NCI-H446 treated with DMSO at 0.1 percent for 48 hours (cell line): Measurements from ENCODE around the gene SLX1A.
"Not testable (repeated sequence)": the region's sequence is repeated elsewhere in the genome, so short reads cannot be mapped to it uniquely, and the experiment has no call there.

ENCODE experiments used
- DNase-seq: peaks from one replicate; lab custom pipeline; 2025; lab: John Stamatoyannopoulos, UW

SLX1A gene

DNA sequence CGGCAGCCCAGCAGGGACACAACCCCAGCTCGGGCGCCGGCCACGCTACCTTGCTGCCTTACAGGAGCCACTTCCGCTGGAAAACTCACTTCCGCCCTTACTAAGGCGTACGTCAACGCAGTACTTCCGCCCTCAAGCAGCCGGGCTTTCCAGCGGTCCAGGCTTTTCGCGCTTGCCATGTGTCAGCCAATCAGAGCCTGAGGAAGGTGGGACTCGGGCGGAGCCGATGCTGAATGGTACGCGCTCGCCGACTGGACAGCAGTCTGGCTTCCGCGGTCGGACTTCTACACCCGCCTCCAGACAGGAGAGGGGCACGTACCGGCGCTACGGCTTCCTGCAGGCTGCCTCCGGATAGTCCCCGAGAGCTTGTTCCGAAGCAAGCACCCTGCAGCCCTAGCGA is at the start of gene SLX1A, which contains the start of gene BOLA2B:
SLX1A (plus strand) TSS at position 261 of the 400 bp plus-strand sequence. CDS start 210 bp downstream, outside the sequence.
BOLA2B (minus strand) TSS at position 52 of the 400 bp plus-strand sequence. CDS start 71 bp downstream, outside the sequence.
- not testable (repeated sequence) for DNase-seq

DNA sequence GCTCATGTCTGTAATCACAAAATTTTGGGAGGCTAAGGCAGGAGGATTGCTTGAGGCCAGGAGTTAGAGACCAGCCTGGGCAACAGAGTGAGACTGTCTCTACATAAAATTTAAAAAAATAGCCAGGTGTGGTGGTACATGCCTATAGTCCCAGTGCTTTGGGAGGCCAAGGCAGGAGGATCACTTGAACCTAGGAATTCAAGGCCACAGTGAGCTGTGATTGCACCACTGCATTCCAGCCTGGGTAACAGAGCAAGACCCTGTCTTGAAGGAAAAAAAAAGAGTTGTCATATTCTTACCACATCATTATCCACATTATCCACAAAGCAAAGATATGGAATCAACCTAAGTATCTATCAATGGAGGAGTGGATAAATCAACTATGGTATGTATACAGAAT is 49.7 kb upstream of the SLX1A start:
- no peak for DNase-seq

DNA sequence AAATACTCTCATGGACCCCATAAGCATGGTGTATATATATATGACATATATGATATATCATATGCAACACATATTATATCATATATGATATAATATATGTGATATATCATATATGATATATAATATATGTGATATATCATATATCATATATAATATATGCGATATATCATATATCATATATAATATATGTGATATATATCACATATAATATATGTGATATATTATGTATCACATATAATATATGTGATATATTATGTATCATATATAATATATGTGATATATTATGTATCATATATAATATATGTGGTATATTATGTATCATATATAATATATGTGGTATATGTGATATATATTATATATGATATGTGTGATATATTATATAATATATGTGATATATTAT is 48.8 kb upstream of the SLX1A start:
- no peak for DNase-seq

DNA sequence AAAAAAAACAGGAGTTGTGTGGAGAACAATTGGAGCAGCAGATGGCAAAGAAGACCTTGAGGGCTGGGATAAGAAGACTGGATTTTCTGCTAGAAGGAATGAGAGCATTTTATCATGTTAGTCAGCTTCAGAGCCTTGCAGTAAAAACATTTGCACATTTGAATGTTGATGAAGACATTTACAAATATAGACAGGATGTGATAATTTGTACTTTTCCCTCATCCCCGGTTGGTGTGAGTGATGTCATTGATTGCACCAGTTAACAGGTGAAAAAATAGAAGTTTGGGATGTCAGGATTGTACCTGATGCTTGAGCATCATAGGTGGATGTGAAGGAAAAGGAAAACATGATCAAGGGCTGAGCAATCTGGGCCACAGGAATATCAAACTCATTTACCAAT is 48.0 kb upstream of the SLX1A start:
- no peak for DNase-seq

DNA sequence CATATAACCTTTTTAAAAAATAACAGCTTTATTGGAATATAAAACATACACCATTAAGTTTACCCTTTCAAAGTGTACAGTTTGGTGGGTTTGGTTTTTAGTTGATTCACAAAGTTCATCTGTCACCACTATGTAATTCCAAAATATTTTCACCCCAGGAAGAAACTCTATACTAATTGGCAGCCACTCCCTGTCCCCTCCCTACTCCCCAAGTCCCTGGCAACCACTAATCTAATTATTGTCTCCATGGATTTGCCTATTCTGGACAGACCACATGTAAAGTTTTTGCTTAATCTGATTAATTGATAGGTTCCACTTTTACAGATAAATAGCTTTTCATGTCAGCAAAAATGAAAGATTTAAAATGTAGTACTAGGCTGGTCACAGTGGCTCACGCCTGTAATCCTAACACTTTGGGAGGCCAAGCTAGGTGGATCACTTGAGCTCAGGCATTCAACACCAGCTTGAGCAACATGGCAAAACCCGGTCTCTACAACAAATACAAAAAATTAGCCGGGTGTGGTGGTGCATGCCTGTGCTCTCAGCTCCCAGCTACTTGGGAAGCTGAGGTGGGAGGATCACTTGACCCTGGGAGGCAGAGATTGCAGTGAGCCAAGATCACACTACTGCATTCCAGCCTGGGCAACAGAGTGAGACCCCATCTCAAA is 45.7 kb upstream of the SLX1A start:
- no peak for DNase-seq

DNA sequence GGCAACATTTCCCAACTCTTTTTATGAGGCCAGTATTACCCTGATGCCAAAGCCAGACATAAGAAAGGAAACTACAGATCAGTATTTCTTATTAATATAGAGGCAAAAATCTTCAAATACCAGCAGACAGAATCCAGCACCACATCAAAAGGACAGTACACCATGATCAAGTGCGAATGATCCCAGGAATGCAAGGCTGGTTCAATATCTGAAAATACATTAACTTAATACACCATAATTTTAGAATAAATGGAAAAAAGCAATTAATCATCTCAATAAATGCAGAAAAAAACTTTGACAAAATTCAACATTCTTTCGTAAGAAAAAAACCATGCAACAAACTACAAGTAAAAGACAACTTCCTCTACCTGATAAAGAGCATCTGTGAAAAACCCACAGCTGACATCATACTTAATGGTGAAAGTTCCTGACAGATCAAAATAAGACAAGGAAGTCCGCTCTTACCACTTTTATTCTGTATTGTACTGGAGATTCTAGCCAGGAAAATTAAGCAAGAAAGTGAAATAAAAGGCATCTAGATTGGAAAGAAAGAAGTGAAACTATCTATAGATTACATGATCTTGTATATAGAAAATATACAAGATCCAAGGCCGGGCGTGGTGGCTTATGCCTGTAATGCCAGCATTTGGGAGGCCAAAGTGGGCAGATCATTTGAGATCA is 44.3 kb upstream of the SLX1A start:
- DNase-seq, result no peak

DNA sequence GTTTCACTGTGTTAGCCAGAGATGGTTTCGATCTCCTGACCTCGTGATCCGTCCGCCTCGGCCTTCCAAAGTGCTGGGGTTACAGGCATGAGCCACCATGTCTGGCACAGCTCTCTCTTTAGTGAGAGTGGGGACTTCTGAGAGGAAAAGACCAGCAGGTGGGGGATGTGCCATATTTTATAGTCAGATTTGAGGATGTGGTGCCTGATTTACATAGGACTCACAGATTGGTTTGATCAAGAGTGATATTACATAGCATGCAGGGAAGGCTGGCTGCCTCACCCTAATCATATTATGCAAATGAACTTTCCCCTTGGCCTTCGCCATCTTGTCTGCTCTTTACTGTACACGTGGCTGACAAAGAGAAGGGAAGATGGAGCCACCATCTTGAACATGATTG is 42.6 kb upstream of the SLX1A start:
- DNase-seq, result no peak

DNA sequence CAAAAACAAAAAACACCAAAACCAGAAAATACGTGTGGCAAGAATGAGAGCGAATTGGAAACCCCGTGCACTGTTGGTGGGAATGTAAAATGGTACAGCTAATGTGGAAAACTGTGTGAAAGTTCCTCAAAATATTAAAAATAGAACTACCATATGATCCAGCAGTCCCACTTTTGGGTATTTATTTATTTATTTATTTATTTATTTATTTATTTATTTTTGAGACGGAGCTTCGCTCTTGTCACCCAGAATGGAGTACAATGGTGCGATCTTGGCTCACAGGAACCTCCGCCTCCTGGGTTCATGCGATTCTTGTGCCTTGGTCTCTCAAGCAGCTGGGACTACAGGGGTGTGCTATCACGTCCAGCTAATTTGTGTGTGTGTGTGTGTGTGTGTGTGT is 41.2 kb upstream of the SLX1A start:
- no peak for DNase-seq

DNA sequence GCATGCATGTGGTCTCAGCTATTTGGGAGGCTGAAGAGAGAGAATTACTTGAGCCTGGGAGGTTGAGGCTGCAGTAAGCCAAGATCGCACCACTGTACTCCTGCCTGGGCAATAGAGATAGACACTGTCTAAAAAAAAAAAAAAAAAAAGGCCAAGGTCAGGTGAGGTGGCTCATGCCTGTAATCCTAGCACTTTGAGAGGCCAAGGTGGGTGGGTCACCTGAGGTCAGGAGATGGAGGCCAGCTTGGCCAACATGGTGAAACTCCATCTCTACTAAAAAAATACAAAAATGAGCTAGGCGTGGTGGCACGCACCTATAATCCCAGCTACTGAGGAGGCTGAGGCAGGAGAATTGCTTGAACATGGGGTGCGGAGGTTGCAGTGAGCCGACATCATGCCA is 38.5 kb upstream of the SLX1A start:
- no peak for DNase-seq

DNA sequence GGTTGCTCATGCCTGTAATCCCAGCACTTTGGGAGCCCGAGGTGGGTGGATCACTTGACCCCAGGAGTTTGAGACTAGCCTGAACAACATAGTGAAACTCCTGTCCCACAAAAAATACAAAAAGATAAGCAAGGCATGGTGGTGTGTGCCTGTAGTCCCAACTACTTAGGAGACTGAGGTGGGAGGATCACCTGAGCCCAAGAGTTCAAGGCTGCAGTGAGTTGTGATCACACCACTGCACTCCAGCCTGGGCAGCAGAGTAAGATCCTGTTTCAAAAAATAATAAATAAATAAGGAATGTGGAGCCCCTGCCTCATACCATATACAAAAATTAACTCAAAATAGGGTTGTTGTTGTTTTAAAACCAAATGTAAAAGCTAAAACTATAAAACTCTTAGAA is 36.5 kb upstream of the SLX1A start:
- DNase-seq, result no peak

DNA sequence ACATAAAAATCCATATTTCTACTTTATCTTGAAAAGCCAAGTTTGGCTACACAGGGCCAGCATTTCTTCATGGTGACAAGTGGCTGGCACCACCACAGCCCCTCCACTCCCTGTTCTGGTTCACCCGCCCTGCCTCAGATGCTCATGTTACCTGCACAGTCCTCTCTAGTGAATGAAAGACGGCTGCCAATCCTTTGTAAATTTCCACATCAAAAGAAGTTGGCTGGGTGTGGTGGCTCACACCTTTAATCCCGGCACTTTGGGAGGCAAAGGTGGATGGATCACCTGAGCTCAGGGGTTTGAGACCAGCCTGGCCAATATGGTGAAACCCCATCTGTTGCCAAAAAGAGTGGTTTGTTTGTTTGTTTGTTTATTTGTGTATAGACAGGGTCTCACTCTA is 30.1 kb upstream of the SLX1A start:
- DNase-seq, result no peak

DNA sequence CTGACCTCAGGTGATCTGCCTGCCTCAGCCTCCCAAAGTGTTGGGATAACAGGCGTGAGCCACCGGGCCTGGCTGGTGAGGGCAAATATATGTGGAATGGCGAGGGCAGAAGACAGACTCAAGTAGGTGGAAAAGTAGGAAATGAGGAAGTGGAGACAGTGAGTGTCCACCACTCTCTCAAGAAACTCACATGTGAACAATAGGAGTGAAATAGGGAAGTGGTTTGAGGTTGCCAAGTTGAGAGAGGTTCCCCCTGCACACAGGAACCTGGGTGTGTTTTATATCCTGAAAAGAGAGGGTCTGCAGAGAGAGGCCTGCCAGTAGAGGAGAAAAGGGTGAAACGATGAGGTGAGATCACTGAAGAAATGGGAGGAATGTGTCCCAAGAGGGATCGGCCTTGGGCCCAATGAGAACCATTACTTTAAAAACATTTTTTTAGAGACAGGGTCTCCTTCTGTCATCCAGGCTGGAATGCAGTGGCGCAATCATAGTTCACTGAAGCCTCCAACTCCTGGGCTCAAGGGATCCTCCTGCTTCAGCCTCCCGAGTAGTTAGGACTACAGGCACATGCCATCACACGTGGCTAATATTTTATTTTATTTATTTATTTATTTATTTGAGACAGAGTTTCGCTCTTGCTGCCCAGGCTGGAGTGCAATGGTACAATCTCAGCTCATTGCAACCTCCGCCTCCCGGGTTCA is 27.3 kb upstream of the SLX1A start:
- no peak for DNase-seq

DNA sequence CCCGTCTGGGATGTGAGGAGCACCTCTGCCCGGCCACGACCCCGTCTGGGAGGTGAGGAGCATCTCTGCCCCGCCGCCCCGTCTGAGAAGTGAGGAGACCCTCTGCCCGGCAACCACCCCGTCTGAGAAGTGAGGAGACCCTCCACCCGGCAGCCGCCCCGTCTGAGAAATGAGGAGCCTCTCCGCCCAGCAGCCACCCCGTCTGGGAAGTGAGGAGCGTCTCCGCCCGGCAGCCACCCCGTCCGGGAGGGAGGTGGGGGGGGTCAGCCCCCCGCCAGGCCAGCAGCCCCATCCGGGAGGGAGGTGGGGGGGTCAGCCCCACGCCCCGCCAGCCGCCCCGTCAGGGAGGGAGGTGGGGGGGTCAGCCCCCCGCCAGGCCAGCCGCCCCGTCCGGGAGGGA is 24.9 kb upstream of the SLX1A start:
- not testable (repeated sequence) for DNase-seq

DNA sequence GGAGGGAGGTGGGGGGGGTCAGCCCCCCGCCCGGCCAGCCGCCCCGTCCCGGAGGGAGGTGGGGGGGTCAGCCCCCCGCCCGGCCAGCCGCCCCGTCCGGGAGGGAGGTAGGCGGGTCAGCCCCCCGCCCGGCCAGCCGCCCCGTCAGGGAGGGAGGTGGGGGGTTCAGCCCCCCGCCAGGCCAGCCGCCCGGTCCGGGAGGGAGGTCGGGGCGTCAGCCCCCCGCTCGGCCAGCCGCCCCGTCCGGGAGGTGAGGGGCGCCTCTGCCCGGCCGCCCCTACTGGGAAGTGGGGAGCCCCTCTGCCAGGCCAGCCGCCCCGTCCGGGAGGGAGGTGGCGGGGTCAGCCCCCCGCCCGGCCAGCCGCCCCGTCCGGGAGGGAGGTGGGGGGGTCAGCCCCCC is 24.3 kb upstream of the SLX1A start:
- DNase-seq, result not testable (repeated sequence)

DNA sequence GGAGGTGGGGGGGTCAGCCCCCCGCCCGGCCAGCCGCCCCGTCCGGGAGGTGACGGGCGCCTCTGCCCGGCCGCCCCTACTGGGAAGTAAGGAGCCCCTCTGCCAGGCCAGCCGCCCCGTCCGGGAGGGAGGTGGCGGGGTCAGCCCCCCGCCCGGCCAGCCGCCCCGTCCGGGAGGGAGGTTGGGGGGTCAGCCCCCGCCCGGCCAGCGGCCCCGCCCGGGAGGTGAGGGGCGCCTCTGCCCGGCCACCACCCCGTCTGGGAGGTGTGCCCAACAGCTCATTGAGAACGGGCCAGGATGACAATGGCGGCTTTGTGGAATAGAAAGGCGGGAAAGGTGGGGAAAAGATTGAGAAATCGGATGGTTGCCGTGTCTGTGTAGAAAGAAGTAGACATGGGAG is 23.5 kb upstream of the SLX1A start:
- DNase-seq, result not testable (repeated sequence)

DNA sequence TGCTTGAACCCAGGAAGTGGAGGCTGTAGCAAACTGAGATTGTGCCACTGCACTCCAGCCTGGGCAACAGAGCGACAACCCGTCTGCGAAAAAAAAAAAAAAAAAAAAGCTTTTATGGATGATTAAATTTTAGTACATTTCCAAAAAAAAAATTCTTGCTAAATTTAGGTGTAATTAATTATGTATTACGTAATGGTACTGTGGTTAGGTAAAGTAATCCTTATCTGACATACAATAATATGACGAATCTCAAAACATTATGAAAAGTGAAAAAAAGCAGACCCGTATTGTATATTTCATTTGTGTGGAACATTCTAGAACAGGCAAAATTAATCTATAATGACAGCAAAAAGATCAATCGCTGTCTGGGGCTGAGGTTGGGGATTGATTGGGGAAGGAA is 20.6 kb upstream of the SLX1A start:
- no peak for DNase-seq

DNA sequence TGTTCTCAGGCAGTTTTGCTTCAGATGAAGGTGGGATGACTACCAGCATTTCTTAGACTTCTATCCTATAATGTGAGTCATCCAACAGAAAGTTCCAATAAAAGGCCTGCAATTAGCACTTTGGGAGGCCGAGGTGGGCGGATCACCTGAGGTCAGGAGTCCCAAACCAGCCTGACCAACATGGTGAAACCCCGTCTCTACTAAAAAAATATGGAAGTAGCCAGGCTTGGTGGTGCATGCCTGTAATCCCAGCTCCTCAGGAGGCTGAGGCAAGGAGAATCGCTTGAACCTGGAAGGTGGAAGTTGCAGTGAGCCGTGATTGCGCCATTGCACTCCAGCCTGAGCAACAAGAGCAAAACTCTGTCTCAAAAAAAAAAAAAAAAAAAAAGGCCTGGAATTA is 16.8 kb upstream of the SLX1A start:
- not testable (repeated sequence) for DNase-seq

DNA sequence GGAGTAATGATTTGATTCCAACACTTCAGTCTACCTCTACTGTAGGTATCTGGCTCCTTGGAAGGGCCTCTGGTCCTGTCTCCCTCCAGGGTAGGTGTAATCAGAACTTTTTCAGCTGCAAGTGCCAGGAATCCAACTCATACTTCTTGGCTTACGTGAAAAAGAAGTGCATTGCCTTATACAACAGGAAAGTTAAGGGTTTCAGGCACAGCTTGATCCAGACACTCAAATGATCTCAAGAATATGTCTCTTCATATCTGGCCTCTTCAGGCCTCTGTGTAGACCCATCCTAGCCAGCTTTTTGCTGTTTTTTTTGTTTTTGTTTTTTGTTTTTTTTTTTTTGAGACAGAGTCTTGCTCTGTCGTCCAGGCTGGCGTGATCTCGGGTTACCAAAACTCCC is 14.5 kb upstream of the SLX1A start:
- no peak for DNase-seq

DNA sequence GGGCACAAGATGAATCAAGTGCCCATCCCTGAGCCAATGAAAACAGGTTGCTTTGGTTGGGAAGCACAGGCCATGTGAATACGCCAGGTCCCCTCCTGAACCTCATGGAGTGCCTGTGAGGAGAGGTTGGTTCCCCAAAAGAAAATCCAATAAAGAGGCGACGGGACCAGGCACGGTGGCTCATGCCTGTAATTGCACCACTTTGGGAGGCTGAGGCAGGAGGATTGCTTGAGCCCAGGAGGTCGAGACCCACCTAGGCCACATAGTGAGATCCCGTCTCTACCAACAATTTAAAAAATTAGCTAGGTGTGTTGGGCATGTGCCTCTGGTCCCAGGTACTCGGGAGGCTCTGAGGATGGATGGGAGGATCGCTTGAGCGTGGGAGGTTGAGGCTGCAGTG is 13.7 kb upstream of the SLX1A start:
- DNase-seq, result no peak

DNA sequence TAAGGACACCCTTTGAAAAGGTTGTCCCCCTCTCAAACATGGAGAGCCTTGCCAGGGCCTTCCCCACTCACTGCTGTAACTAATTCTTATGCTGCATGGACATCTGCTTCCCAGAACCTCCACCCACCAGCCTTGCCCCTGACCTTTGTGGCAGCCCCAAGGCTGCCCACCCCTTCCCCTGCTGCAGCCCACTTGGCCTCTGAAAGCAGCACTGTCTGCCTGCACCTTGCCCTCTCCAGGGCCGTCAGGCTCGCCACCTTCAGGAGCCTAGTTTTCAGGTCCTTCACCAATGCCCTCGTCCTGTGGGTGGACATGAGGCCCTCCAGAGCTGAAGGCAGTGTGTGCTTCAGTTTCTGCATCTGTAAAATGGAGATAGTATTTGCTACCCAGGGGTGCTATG is 12.9 kb upstream of the SLX1A start:
- DNase-seq, result no peak

DNA sequence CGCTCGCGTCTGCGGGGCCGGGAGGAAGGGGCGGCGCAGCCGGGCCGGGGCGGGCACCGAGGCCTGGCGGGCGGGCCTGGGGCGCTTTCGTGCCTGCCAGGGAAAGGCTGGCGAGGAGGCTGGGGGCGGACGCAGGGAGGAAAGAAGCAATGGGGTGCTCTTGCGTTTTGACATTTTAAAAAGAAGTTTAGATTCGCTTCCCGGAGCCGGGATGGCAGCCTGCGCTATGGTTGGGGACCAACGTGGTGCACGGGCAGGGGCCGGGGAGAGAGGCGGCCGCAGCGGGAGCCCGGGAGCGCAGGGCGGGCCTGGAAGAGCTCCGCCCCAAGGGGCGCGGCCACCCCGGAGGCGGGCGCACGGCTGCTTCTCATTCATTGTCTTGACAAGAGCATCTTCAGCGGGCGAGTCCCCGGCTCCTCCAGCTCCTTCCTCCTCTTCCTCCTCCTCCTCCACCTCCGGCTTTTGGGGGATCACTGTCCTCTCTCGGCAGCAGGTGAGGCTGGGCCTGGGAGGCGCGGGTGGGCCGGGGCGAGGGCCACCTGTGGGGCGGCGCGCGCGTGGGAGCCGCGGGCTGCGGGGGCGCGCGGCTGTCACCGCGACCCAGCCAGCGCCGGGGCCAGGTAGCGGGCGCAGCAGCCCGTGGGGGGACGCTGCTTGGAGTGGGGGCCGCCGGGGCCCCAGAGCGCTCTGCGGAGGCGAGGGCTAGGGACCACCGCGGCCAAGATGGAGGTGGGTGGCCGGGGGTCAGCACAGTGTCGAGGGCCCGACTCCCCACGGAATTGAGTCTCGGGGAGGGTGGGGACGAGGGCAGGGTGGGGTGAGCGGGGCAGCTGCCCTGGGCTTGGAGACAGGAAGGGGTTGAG is 10.2 kb upstream of the SLX1A start, which contains the start of gene CORO1A:
CORO1A (plus strand) TSS at position 370 of the 863 bp plus-strand sequence. CDS start 1,608 bp downstream, outside the sequence.
- peak; percentile 35 for DNase-seq
